Inflammatory macrophage (primary cell): ENCODE data around the gene CCNT1.

Experiments
- DNase-seq, 2 donors: peaks; one replicate each; pipeline ENCODE4 v3.0.0-alpha.2; 2020 to 2022

CCNT1 gene

DNA sequence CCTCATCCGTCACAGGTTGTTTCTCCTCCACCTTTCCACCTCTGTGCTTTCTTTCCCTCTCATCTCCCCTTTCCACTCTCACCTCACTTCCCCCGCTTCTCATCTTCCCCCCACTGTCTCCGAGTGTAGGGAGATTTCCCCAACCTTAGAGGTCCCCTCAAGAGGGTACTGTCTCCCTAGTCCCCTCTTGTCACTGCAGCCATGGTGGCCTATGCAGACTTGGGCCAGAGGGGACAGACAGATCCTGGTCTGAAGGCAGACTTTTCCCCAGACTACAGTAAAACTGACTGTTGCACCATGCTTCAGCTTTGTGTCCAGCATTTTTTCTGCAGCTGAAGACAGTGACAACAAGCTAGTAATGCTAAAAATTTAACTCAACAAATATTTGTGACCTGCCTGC lies 75.7 kb downstream of the CCNT1 start:
- no peak for DNase-seq

DNA sequence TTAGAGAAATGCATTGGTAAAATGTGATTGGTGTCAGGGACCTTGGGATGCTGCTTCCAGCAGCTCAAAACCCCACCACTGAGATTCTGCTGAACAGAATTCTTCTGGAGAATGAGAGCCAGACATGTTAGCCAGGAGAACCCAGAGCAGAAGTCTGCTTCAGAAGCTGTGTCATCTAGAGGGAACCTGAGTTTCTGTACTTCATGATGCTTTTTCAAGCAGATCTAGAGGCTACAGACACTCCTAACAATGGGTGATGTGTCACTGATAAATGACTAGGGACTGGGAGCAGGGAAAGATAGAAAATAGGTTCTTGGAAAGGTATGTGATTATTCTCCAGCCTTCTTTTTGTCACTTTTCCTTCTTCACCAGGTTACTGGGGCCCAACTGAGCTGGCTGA lies 76.1 kb downstream of the CCNT1 start:
- DNase-seq, result no peak
